Upper lobe of left lung (tissue), 4 donors: ENCODE results near the gene TAS2R60.

Experiments
- EP300 ChIP-seq, 4 donors: sonication (generic); formaldehyde crosslinking; IDR thresholded peaks; one replicate each; pipeline ENCODE4 v1.5.1; 2017; ENCODE audit warnings: antibody characterized with exemption in 4 of 4, control low read depth in 2 of 4
- POLR2AphosphoS5 ChIP-seq, 2 donors: sonication (generic); formaldehyde crosslinking; IDR thresholded peaks; one replicate each; pipeline ENCODE4 v1.5.1; 2017; ENCODE audit warnings: antibody characterized with exemption in 2 of 2
- TF ChIP-seq, protein P1 (sequence below), 6 experiments: fragments of 450-650 bp in 4 of 6; fragments of 200-600 bp in 2 of 6; sonication (generic) in 2 of 6; IDR thresholded peaks; one replicate each; pipeline ENCODE4 v1.5.1; 2016 to 2019; ENCODE audit warnings: antibody characterized with exemption in 6 of 6

DNA sequence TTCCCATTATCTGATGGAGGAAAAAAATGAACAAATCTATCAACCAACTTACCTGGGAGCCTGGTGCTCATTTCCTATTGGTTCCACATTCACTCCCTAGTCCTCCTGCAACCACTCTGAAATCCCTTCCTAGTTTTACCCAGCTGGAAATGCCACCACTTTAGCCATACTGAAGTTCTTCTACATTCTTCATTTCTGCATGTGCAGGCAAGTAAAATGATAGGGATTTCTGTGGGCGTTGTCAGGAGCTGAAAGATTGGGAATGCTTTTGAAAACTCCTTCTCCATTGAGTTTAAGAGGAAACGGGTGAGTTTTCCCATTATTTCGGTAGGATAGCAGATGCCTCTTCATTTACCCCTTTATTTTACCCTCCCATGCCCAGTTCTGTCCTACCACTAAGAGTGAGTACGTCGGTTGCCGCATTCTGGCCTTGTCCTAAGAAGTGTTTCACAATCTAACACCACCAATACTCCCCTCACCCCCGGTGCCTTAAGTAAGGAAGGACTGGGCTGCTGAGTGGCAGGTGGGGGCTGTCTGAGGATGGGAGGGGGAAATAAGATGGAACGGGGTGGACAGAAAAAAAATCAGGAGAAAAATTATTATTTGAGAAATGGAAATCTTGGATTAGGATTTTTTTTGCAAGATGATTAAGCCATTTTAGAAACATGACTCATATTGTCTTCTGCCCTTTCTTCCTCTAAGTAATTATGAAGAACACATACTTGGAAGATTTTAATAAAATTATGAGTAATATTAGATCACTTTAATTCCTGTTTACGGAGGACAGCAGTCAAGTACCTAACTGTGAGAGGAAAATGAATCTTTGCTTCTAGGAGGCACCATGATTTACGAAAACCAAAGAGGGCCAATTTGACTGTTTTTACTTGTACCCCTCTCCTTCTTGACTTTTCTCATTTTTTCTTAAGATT, 13.2 kb upstream of the TAS2R60 start:
- TF ChIP-seq, protein P1, sequence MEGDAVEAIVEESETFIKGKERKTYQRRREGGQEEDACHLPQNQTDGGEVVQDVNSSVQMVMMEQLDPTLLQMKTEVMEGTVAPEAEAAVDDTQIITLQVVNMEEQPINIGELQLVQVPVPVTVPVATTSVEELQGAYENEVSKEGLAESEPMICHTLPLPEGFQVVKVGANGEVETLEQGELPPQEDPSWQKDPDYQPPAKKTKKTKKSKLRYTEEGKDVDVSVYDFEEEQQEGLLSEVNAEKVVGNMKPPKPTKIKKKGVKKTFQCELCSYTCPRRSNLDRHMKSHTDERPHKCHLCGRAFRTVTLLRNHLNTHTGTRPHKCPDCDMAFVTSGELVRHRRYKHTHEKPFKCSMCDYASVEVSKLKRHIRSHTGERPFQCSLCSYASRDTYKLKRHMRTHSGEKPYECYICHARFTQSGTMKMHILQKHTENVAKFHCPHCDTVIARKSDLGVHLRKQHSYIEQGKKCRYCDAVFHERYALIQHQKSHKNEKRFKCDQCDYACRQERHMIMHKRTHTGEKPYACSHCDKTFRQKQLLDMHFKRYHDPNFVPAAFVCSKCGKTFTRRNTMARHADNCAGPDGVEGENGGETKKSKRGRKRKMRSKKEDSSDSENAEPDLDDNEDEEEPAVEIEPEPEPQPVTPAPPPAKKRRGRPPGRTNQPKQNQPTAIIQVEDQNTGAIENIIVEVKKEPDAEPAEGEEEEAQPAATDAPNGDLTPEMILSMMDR (IDR thresholded peaks at IDR 0.05), result no peak
- TF ChIP-seq POLR2AphosphoS5 (IDR thresholded peaks at IDR 0.05) (no peak), EP300 (IDR thresholded peaks at IDR 0.05) (no peak)
